Chondrocyte (in vitro differentiated cells): ENCODE data around the gene SEMA6A. TPM values are rescaled to one million over a fixed set of nuclear protein-coding genes. Genes with fewer than 3 reads are reported as not detected.
A peak's percentile ranks its signal among the peaks of the same experiment; 100 is the strongest.

Source experiments
- DNase-seq: peaks from one replicate; pipeline ENCODE4 v3.0.0; 2021; ENCODE audit warnings: mixed read lengths, low spot score
- H3K27ac Mint-ChIP-seq: one replicate; pipeline ENCODE4 v1.8.0; 2021; ENCODE audit warnings: mild to moderate bottlenecking, moderate library complexity, mixed read lengths; ENCODE audit not compliant: unreplicated experiment
- H3K27me3 Mint-ChIP-seq: 2 replicates; pipeline ENCODE4 v1.8.0; 2021; ENCODE audit warnings: low read depth, mixed read lengths
- H3K36me3 Mint-ChIP-seq: 2 replicates; pipeline ENCODE4 v1.8.0; 2021; ENCODE audit warnings: low read depth, mixed read lengths
- H3K4me1 Mint-ChIP-seq: 2 replicates; pipeline ENCODE4 v1.8.0; 2021; ENCODE audit warnings: low read depth, mild to moderate bottlenecking, mixed read lengths
- H3K4me3 Mint-ChIP-seq: one replicate; pipeline ENCODE4 v1.8.0; 2021; ENCODE audit warnings: mild to moderate bottlenecking, moderate library complexity, mixed read lengths; ENCODE audit not compliant: unreplicated experiment
- H3K9me3 Mint-ChIP-seq: 2 replicates; pipeline ENCODE4 v1.8.0; 2021; ENCODE audit warnings: low read depth, mixed read lengths
- CTCF ChIP-seq: fragments of 200-600 bp; sonication (generic); IDR thresholded peaks from 2 replicates; pipeline ENCODE4 v1.5.0; 2021; ENCODE audit warnings: antibody characterized with exemption, mild to moderate bottlenecking, moderate library complexity
- total RNA-seq: library from RNA; stranded (reverse); gene quantifications from 3 replicates; pipeline ENCODE4 v1.2.1, GENCODE V29; 2021

The SEMA6A gene
- total RNA-seq, 1 donor from 2014 or later, result 3.9 TPM

GRCh38 chr5:116559673-116560164 is 14.9 kb downstream of the SEMA6A start:
- Mint-ChIP-seq H3K27ac (no peak overlapping the region), H3K9me3 (no peaks in the 10 kb centered on the region), H3K4me1 (no peaks in the 10 kb centered on the region), H3K36me3 (no peaks in the 10 kb centered on the region), H3K4me3 (no peak overlapping the region), H3K27me3 (no peaks in the 10 kb centered on the region)
- TF ChIP-seq CTCF, result no peak
- DNase-seq, result no peak

GRCh38 chr5:116559239-116559638 is 15.4 kb downstream of the SEMA6A start:
- no peaks in the 10 kb centered on the region for H3K4me1 Mint-ChIP-seq
- H3K27me3 Mint-ChIP-seq, result no peaks in the 10 kb centered on the region
- H3K4me3 Mint-ChIP-seq, result no peak overlapping the region
- H3K36me3 Mint-ChIP-seq, result no peaks in the 10 kb centered on the region
- no peak for TF ChIP-seq CTCF
- no peak for DNase-seq
- H3K27ac Mint-ChIP-seq, result no peak overlapping the region
- no peaks in the 10 kb centered on the region for H3K9me3 Mint-ChIP-seq

- no peak overlapping the region for H3K27ac Mint-ChIP-seq
- no peaks in the 10 kb centered on the region for H3K4me1 Mint-ChIP-seq
- DNase-seq, result no peak
- H3K9me3 Mint-ChIP-seq, result no peaks in the 10 kb centered on the region
- H3K36me3 Mint-ChIP-seq, result no peaks in the 10 kb centered on the region
- H3K27me3 Mint-ChIP-seq, result no peaks in the 10 kb centered on the region
- TF ChIP-seq CTCF, result peak; percentile 86
- no peak overlapping the region for H3K4me3 Mint-ChIP-seq
Measured at GRCh38 chr5:116557669-116558271, 16.9 kb downstream of the SEMA6A start.

GRCh38 chr5:116554764-116555163 is 19.9 kb downstream of the SEMA6A start:
- H3K9me3 Mint-ChIP-seq, result no peaks in the 10 kb centered on the region
- no peaks in the 10 kb centered on the region for H3K27me3 Mint-ChIP-seq
- H3K4me1 Mint-ChIP-seq, result no peaks in the 10 kb centered on the region
- no peak overlapping the region for H3K4me3 Mint-ChIP-seq
- H3K27ac Mint-ChIP-seq, result no peak overlapping the region
- no peaks in the 10 kb centered on the region for H3K36me3 Mint-ChIP-seq
- no peak for TF ChIP-seq CTCF
- no peak for DNase-seq

GRCh38 chr5:116553366-116553765 is 21.3 kb downstream of the SEMA6A start:
- Mint-ChIP-seq H3K36me3 (no peaks in the 10 kb centered on the region), H3K27me3 (no peaks in the 10 kb centered on the region), H3K4me1 (no peaks in the 10 kb centered on the region), H3K27ac (no peak overlapping the region), H3K9me3 (no peaks in the 10 kb centered on the region), H3K4me3 (no peak overlapping the region)
- DNase-seq, result no peak
- no peak for TF ChIP-seq CTCF
